ENCODE data around the gene UST.
A peak's percentile ranks its signal among the peaks of the same experiment; 100 is the strongest.
"Not testable (repeated sequence)": the region's sequence is repeated elsewhere in the genome, so short reads cannot be mapped to it uniquely, and the experiment has no call there.

UST gene

GRCh38 chr6:148945301-148946021 lies 198.6 kb downstream of the UST start:
- no peak for TF ChIP-seq ZFX (IDR thresholded peaks at IDR 0.05)
- TF ChIP-seq CTCF (conservative IDR thresholded peaks at IDR 0.05) = no peak
- H3K27ac ChIP-seq = no peak overlapping the region

DNA sequence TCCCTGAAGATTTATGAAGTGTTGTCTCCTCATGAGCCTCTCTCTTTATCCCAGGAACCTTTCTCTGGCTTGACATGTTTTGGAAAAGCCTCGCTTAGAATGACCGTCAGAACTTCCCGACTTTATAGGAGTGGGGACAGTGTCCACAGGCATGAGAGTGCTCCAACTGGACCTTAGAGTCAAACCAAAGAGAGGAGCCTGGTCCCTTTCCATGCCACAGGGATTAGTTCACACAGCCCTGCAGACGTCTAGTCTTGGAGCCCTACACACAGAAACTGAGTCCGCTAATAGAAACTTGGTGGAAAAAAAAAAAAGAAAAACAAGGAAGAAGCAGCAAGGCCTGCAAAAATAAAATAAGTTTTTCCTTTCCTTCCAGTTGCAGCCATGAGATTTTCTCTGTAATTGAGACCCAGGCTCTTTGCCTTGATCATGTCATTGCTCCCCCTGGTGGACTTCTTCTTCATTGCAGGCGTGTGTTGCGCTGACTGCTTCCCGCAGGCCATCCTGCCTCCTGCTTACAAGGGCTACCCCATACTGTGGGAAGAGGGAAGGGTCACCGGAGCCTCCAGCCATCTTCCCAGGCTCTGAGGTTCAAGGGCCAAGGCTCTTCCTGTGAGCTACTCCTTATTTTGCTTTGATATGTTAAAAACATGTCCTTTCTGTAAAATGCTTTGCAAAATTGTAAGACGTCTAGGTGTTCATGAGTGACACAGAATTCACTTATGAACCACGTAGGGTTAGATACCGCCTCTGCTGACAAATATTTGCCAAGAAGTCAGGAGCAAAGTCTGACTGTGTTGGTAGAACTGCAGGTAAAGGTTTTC lies 201.0 kb downstream of the UST start:
- H3K27ac ChIP-seq = no peak overlapping the region
- TF ChIP-seq CTCF (conservative IDR thresholded peaks at IDR 0.05) (peak; percentile 88), ZFX (IDR thresholded peaks at IDR 0.05) (no peak)

GRCh38 chr6:148951662-148952061 lies 204.8 kb downstream of the UST start:
- TF ChIP-seq ZFX (IDR thresholded peaks at IDR 0.05) (no peak), CTCF (conservative IDR thresholded peaks at IDR 0.05) (no peak)
- H3K27ac ChIP-seq = no peak overlapping the region

DNA sequence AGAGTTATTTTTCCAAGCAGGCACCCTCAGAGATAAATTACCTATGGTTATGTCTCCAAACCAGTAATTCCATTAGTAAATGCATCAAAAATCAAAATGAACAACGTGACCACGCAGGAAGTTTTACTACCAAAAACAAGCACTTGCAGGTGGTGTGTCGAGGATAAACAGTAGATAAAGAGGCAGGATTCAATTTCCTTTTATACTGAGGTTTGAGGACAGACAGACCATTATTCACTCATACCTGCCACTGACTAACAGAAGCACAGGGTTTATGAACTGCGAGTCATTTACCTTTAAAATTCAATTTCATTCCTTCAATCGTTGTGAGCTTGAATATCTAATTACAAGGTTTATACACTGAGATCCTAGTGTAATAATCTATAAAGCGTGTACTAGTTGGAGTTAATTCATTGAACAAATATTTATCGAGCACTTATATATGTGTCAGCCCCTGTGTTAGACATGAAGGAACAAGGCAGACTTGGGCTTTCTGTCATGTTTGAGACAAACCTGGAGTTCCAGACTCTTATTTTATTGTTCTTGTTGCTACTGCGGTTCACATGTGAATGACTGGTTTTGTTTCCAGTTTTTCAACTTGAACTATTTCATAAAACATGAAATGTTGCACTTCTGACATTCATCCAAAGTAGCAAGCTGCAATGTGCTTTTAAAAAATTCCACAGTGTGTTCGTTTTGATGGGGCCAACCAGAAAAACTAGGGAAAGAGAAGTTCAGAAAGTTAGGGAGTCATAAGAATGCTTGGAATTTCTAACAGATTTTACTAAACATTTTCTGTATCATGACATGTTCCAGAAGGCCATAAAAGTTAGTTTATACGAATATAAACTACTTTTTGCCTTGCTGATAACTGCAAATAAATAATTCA lies 205.6 kb downstream of the UST start:
- no peak for TF ChIP-seq CTCF (conservative IDR thresholded peaks at IDR 0.05)
- H3K27ac ChIP-seq = no peak overlapping the region

DNA sequence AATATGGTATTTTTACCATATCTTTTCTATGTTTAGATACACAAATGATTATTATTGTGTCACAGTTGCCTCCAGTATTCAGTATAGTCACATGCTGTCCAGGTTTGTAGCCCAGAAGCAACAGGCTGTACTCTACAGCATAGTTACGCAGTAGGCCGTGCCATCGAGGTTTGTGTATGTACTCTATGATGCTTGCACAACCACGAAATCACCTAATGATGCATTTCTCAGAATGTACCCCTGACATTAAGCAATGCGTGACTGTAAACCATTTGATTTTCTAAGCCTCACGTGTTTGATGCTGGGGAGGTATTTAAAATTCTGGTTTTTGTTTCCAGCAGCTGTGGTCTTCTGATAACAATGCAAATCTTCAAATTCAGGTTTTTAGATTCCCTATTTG lies 207.6 kb downstream of the UST start:
- no peak for TF ChIP-seq ZFX (IDR thresholded peaks at IDR 0.05)
- no peak overlapping the region for H3K27ac ChIP-seq

- TF ChIP-seq CTCF (conservative IDR thresholded peaks at IDR 0.05) (no peak), ZFX (IDR thresholded peaks at IDR 0.05) (no peak)
- no peak overlapping the region for H3K27ac ChIP-seq
These were observed 208.1 kb downstream of the UST start for GRCh38 chr6:148954934-148955333.

GRCh38 chr6:148955441-148955840 lies 208.6 kb downstream of the UST start:
- TF ChIP-seq ZFX (IDR thresholded peaks at IDR 0.05) = no peak
- TF ChIP-seq CTCF (conservative IDR thresholded peaks at IDR 0.05) = no peak
- H3K27ac ChIP-seq = no peak overlapping the region

- H3K27ac ChIP-seq = not testable (repeated sequence)
These were observed 209.3 kb downstream of the UST start for GRCh38 chr6:148956163-148956562.

Data from C4-2B (cell line).